Inflammatory macrophage treated with lipopolysaccharide for 4 hours (primary cell): ENCODE data around the gene CDV3.
"Not testable (repeated sequence)": the region's sequence is repeated elsewhere in the genome, so short reads cannot be mapped to it uniquely, and the experiment has no call there.

Experiments used
- DNase-seq: peaks from one replicate; pipeline ENCODE4 v3.0.0-alpha.2; 2020

Gene CDV3, protein sequence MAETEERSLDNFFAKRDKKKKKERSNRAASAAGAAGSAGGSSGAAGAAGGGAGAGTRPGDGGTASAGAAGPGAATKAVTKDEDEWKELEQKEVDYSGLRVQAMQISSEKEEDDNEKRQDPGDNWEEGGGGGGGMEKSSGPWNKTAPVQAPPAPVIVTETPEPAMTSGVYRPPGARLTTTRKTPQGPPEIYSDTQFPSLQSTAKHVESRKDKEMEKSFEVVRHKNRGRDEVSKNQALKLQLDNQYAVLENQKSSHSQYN

DNA sequence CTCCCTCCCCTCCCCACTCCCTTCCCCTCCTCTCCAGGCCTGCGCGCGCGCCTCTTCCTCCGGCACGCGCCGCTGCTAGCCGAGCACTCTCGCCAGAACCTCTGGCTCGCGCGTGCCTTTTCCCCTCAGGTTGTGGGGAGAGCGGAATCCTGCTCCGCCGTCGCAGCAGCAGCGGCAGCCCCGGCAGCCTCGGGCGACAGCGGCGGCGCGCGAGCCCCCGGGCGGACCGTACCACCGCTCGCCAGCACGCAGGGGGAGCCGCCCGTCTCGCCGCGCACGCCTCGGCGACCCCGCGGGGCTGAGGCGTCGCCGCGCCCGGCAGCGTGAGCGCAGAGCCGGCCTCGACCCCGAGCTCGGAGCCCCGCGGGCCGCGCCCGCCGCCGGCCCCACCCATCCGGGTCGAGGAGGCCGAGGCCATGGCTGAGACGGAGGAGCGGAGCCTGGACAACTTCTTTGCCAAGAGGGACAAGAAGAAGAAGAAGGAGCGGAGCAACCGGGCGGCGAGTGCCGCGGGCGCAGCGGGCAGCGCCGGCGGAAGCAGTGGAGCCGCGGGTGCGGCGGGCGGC is at the start of gene CDV3:
TSS of gene CDV3 (plus strand) at position 58 of the 566 bp plus-strand sequence. CDS start at position 417, 359 bp downstream.
- no peak for DNase-seq

DNA sequence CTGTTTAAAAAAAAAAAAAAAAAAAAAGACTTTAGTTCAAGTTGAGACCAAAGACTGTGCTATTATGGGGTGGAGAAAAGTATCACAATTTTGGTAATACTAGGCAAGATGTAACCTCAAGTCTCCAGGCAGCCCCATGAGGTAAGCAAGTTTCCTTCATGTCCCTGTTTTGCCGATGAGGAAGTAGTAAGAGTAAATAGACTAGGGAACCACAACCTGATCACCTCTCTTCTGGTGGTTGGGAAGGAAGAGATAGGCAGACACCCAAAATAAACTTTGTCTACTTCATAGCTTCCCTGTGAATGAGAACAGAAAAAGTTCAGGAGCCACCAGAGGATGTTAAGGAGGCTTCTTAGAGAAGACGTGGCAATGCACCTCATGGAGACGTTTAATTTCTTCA is 49.7 kb upstream of the CDV3 start:
- DNase-seq = peak; percentile 24

DNA sequence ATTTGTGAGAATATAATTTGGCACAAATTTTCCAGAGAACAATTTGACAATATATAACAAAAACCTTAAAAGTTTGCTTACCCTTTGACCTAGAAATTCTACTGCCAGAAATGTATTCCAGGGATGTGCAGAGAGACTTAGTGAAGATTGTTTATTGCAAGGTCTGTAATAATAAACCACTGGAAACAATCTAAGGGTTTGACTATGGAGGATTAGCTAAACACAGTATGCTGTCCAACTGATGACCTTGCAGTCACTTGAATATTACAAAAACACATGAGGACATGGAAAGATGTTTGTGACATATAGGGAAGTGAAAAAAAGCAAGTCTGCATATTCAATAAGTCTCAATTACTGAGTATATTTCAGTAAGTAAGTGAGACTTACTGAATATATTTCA is 48.1 kb upstream of the CDV3 start:
- DNase-seq = peak; percentile 89

DNA sequence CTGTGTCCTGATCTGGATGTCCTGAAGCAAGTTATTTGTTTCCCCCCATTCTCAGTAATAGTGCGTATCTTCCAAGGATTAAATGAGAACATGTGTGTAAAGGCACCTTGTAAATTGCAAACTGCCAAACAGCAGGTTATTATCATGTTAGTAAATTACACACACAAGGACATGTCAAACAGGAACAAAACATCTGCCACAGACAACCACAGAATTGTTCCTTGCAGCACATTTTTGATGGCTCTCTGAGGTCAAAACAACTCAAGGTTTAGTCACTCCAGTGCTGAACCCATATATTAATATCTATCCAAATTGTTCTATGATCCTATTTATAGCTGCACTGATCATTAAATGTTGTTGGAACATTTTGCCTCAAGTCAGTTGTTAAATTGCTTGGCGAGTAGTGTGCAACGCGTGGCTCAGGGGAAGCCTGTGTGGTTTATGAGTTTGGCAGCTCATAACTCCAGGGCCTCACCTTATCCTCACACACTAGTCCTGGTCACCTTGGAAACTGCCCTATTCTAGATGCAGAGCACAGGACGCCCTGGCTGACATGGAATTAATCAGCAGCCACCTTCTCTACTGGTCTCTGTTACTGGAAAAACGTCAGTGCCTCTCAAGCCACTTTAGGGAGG is 46.3 kb upstream of the CDV3 start:
- no peak for DNase-seq

DNA sequence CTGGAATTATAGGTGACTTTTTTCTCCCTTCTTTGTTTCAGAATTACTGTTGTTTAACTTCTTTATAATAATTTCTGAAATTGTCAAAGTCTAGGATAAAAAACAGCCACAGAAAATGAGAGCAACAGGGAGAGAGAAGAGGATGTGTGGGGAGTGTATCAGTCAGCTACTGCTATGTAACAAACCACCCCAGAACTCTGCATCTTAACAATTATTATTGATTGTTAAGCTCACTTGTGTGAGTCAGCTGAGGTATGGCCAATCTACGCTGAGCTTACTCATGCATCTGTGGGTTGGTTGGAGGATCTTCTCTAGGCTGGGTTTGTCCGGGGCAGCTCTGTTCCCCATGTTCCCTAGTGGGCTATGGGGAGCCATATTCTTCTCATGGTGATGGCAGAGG is 43.7 kb upstream of the CDV3 start:
- DNase-seq = no peak

DNA sequence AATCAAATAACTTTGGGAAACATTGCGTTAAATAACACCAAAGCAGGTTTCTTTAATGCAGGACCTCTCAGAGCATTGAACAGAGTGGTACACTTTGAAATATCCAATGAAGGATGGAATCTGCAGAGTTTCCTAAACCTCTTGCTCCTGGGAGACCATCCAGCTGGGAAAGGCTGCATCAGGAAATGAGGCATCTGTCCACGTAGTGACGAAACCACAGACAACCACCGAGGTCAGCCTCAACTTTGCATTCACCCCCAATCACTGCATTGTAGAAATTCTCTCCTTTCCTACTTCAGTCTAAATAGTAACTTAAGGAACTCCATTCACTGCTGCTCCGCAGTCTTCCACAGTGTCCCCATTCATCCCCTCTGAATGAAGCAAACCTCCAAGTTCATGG is 41.5 kb upstream of the CDV3 start:
- no peak for DNase-seq

DNA sequence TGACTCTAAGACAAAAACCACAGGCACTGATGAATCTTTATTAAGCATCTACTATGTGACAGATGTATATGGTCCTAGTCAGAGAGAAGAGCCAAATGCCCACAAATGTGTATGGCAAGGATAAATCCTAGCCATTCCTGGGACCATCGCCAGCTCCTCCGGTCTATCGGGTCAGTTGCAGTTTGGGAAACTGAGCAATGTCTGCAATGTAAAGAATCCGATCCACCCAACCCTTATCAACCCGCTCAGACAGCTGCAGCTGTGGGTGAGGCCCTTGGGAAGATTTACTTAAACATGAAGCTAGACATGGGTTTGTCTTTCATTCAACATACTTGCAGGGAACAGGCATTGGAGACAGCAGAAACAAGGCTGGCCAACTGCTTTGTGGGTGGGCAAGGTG is 40.5 kb upstream of the CDV3 start:
- DNase-seq = no peak

DNA sequence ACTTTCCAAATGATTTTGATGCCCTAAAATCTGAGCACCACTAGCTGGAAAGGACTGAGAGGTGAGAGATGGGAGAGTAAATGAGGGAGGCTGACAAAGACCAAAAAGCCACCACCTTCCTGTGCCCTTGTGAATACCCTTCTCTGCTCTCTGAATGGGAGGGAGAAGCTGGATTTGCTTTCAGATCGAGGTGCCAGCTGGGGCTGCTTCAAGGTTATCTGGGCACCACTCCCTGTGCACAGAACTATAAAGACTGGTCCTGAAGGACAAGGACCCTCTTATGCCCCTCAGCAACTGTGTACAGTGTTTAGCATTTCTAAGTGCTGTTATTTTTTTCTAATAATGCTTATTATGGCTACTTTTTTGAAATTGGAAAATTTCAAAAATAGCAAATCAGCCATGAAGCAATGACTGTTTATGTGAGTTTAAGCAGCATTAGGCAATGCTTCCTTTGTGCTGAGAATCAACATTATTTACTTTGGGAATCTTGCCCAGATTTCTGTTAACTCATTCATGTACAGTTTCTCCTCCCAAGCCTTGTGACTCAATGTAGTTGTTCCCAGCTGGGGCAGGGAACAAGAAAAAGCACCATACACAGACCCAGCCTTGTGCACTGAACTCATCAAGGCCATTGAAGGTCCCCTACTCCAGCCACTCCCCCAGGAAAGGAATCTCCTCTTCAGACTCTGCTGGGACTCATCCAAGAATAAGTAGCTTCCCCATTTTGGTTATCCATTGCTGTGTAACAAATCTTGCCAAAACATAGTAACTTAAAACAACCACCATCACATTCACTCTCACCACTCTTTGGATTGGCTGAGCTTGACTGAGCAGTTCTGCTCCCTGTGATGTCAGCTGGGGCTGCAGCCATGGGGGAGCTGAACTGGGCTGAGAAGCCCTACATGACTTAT is 37.3 kb upstream of the CDV3 start:
- peak; percentile 42 for DNase-seq

DNA sequence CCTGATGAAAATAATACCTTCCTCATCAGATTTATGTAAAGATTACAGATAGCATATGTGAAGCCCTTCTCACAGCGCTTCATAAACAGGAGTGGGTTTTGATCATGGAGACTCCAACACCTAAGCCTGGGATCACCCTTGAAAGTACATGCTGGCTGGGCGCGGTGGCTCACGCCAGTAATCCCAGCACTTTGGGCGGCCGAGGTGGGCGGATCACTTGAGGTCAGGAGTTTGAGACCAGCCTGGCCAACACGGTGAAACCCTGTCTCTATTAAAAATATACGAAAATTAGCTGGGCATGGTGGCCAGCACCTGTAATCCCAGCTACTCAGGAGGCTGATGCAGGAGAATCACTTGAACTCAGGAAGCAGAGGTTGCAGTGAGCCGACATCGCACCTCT is 36.4 kb upstream of the CDV3 start:
- DNase-seq = not testable (repeated sequence)

DNA sequence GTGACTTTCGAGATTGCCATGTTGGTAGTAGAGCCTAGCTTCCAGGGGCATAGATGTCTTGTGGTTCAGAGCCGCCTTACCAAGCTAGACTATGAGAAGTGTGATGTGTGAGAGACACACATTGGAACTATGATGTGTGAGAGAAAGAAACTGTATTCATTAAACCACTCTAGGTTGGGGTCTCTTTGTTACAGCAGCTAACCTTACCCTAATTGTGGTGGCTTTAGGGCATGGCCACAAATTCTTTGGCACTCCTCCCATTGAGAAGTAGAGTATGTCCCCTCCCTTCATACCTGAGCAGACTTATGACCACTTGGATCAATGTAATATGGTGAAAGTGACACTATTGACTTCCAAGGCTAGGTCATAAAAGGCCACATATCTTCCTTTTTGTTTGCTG is 35.3 kb upstream of the CDV3 start:
- DNase-seq = no peak

DNA sequence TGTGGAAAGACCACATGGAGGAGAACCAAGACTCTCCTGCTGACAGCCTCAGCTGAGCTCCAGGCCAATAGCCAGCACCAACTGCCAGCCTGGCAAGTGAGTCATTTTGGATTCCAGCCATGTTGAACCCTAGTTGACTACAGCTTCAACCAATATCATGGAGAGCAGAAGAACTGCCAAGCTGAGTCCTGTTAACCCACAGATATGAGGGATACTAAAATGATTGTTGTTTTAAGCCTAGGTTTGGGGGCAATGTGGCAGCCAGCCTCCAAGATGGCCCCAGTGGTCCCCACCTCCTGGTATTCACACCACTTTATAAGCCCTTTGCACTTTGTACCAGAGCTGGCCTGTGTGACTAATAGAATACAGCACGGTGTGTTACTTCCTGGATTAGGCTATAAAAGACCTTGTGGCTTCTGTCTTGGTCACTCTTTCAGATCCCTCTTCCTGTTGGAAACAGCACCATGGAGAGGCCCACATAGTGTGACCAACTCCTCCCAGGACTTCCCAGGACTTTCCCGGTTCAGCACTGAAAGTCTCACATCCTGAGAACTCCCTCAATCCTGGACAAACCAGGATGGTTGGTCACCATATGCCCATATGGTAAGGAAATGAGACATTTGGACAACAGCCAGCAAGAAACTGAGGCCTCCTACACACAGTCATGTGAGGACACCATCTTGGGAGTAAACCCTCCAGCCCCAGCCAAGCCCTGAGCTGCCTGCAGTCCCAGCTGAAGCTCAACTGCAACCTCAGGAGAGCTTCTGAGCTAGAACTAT is 32.4 kb upstream of the CDV3 start:
- peak; percentile 88 for DNase-seq

DNA sequence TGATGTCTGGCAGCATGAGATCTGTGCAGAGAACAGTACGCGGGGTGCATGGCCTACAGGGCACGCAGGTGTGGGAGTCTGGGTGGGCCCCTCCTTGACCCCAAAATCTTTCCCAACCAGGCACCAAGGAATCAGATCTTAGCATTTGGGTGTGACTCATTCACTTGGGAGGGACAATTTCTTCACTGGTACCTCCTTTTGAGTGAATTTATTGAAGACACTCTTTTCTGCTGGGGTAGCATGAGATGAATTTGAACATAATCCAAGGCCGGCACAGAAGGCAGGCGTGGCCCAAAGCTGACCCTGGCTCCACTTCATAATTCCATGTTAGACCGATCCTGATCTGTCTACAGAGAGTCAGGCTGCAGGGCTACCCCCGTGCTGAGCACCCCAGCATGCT is 30.6 kb upstream of the CDV3 start:
- DNase-seq = no peak

DNA sequence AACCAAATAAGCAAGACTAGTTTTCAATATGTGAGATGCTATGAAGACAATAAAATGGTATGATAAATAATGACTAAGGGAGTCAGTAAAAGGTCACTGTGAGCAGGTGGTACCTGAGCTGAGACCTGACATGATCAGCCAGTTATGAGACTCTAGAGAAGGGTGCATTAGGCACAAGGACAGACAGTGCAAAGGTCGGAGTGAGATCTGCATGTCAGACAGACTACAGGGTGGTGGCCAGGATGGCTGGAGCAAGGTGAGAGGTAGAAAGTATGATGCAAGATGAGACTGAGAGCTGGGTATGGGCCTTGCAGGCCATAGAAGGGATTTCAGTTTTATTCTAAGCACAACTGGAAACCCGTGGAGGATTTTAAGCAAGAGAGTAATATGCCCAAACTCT is 28.5 kb upstream of the CDV3 start:
- DNase-seq = not testable (repeated sequence)

DNA sequence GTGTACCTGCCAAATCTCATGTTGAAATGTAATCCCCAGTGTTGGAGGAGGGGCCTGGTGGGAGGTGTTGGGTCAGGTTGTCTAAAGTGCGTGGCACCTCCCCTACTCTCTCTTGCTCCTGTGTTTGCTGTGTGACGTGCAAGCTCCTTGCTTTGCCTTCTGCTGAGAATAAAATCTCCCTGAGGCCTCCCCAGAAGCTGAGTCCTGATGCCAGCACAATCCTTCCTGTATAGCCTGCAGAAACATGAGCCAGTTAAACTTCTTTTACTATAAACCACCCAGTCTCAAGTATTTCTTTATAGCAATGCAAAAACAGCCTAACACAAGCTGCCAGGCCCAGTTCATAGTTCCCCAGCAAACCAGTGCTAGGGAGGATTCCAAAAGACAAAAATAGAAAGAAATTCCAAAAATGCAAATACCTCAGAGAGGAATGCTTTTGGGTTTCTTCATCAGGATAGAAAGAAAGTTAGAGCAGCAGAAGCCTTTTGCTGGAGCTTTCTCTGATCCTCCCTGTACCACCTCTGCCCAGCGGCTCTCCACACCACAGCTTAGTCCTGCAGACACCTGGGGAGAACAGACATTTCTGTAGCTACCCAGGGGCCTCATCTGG is 25.9 kb upstream of the CDV3 start:
- DNase-seq = no peak

DNA sequence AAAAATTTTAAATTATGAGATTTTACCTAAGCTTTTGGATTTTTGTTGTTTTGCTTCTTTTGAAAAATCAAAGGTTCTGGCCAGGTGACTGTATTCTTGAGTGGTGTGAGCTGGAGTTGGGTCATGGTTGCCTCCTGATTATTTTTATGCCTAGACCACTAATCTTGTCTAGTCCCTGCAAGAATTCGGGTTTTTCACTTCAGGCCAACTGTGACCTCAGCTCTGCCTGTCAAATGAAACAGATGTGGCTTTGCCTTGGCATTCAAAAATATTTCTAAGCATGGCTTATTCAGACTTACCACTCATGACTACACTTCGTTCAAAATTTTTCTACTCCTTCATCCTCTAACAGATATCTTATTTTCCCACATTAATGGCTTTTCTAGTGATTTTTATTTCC is 25.4 kb upstream of the CDV3 start:
- no peak for DNase-seq

DNA sequence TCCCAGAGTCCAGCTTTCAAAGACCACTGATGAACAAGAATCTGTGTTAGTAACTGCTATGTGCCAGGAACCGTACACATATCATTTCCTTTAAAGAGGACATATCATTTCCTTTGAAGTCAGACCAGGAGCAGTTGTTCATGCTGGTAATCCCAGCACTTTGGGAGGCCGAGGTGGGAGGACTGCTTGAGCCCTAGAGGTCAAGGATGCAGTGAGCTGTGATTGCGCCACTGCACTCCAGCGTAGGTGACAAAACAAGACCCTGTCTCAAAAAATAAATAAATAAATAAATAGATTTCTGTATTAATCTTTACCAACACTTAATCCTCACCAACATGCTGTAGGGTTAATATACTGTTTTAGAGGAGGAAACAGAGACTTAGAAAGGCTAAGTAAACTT is 23.9 kb upstream of the CDV3 start:
- no peak for DNase-seq

DNA sequence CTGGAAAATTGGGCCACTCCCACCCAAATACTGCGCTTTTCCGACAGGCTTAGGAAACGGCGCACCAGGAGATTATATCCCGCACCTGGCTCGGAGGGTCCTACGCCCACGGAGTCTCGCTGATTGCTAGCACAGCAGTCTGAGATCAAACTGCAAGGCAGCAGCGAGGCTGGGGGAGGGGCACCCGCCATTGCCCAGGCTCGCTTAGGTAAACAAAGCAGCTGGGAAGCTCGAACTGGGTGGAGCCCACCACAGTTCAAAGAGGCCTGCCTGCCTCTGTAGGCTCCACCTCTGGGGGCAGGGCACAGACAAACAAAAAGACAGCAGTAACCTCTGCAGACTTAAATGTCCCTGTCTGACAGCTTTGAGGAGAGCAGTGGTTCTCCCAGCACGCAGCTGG is 21.9 kb upstream of the CDV3 start:
- not testable (repeated sequence) for DNase-seq

DNA sequence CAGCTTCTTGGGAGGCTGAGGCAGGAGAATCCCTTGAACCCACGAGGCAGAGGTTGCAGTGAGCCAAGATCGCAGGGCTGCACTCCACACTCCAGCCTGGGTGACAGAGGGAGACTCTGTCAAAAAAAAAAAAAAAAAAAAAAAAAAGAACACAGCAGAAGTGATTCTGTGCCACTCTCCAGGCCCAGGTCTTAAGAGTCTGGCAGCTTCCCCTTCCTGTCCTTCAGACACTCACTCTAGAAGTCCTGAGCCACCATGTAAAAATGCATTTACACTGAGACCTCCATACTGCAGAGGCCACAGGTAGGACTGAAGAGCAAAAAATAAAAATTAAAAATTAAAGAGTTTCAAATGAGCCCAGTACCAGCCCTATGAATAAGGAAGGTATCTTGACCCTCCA is 11.8 kb upstream of the CDV3 start:
- peak; percentile 43 for DNase-seq

DNA sequence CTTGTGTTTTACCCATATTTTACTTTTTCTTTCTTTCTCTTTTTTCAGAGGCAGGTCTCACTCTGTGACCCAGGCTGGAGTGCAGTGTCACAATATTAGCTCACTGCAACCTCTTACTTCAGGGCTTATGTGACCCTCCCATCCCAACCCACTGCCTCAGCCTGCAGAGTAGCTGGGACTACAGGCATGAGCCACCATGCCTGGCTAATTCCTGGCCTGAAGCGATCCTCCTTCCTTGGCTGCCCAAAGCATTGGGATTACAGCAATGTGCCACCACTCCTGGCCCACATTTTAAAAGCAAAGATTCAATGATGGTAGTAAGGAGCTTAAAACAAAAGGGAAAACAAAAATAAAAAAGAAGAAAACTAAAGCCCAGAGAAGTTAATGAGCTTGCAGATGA is 11.1 kb upstream of the CDV3 start:
- DNase-seq = no peak

DNA sequence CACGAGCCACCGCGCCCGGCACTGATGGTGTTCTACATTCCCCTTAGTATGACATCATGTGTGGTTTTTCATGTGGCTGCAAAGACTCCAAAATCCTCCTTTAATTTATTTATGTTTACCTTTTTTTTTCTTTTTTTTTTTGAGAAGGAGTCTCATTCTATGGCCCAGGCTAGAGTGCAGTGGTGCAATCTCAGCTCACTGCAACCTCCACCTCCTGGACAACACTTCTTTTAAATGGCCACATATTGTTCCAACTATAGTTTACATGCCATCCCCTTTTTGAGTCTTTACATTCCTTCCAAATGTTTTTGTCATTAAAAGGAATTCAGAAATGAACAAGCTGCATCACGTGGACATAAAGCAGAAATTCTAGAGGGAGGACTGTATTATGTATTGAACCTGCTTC is 10.3 kb upstream of the CDV3 start:
- no peak for DNase-seq

DNA sequence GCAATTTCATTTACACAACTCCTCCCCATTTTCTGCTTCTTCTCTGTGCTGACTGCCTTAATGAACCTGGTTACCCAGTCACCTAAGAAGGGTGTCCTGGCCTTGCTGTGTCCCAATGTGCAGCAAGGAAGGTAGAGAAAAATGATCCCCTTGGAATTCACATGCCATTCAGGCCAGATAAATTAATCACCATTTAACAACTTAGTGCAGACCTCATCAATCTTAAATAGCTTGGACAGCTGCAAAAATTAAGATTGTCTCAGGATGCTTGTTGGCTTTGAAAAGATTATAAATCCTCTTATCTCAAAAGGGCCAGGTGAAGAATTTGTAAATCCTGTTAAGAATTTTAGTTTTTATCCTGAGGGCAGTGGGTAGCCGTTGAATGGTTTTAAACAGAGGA is 9.7 kb upstream of the CDV3 start:
- DNase-seq = no peak

DNA sequence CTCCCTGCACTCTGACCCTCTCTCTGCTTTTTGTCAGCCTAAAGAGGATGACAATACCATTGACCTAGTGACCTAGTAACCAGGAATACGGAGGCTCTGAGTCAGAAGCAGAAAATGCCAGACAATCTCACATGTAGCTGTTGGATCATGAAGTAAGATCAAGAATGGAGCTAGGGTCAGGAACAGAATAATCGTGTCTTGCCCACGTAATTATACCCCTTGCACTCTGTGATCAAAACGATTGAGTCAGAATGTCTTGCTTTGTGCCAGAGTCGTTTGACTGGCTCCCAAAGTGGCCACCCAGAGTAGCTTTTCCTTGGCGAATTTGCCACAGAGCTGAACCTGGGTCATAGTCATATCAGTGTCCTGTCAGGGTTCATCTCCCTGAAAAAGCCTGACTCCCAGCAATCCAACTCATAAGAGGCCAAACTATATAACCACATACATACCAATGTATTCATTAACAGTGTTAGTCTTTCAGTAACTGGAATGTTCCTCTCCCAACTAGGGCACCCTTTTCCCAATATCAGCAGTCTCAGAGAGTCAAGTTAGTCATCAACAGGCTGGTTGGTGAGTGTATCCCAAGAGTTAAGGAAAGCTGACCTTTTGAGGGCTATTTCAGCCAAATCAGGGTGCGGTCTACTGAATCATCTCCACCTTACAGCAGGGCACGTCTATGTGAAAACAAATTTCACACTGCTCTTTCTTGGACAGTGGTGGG is 5.0 kb upstream of the CDV3 start:
- DNase-seq = peak; percentile 51
